GM19463 (cell line): Measurements from ENCODE around the gene MALRD1.

ENCODE experiments used
- ATAC-seq: cut with Tn5 transposase; IDR thresholded peaks from one replicate; pipeline ENCODE4 v1.9.1; 2021; ENCODE audit warnings: mild to moderate bottlenecking, moderate library complexity; ENCODE audit not compliant: unreplicated experiment

MALRD1 gene

DNA sequence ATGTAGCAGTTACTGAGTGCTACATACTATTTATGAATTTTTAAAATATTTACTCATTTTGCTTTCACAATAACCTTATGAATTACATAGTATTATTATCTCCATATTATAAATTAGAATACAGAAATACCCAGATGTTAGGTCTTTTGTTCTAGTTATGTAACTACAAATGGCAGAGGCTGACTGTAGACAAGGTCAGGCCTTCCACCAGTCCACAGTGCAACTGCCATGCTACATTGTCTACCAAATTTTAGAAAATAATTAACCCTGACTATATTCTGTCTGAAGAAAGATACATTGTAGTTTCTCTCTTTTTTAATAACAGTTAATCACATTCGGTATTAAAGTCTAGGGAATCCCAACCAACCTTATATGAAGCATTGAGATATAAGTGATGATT lies 280.9 kb downstream of the MALRD1 start:
- ATAC-seq: no peak

DNA sequence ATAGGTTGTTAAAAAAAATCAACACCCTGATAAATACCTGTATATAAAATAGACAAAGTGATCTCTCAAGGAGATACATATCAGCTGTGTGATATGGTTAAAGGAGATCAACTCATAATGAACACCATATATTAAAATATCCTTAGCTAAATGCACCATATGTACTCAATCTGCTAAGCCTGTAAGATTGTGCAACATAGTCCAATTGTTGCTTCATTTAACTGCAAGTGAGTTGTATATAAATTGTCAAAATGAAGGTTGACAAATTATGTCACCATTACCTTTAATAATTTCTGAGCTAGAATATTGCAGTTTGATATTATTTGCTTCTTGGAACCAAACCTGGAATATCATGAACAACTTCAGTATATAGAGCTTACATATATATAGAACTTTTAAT lies 283.7 kb downstream of the MALRD1 start:
- no peak for ATAC-seq

DNA sequence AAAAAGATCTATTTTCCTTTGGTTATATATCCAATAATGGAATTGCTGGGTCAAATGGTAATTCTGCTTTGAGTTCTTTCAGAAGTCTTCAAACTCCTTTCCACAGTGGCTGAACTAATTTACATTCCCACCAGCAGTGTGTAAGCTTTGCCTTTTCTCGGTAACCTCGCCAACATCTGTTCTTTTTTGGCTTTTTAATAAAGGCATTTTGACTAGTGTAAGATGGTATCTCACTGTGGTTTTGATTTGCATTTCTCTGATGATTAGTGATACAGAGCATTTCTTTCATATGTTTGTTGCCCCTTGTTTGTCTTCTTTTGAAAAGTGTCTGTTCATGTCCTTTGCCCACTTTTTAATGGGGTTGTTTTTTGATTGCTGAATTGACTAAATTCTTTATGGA lies 285.0 kb downstream of the MALRD1 start:
- no peak for ATAC-seq

DNA sequence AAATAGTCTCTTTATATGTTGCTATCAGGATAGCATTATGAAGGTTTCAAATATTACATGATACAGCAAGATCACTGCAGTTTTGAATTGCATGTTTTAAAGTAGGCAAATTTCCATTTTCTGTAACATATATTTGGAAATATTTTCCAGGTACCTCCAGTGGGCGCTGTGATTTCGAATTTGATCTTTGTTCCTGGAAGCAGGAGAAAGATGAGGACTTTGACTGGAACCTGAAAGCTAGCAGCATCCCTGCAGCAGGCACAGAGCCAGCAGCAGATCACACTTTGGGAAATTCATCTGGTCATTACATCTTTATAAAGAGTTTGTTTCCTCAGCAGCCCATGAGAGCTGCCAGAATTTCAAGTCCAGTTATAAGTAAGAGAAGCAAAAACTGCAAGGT lies 299.0 kb downstream of the MALRD1 start:
- ATAC-seq: no peak

DNA sequence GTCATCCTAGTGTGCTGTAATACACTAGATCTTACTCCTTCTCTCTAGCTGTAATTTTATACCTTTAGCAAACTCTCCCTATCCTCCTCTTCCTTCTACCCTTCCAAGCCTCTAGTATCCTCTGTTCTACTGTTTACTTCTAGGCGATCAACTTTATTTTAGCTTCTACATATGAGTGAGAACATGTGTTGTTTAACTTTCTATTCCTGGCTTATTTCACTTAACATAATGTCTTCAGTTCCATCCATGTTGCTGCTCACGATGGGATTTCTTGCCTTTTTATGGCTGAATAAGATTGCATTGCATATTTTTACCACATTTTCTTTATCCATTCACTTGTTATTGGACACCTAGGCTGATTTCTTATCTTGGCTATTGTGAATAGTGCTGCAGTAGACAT lies 318.6 kb downstream of the MALRD1 start:
- no peak for ATAC-seq

DNA sequence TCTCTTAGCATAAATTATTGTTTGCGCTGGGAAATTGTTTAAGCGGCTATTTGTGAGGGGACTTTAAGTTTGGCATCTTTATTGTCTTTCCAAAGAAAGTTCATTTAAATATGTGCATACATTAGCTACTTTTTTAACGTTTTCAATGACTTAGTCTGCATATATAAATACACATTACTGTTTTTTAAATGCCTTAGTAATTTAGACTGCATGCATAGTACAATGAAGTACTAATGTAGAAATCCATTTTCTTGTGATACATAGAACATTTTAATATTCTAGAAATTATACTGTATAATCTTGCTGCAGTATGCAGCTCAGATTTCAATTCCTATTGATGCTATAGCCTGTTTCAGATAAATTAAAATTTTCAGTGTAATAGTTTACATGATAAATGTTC lies 325.4 kb downstream of the MALRD1 start:
- no peak for ATAC-seq

DNA sequence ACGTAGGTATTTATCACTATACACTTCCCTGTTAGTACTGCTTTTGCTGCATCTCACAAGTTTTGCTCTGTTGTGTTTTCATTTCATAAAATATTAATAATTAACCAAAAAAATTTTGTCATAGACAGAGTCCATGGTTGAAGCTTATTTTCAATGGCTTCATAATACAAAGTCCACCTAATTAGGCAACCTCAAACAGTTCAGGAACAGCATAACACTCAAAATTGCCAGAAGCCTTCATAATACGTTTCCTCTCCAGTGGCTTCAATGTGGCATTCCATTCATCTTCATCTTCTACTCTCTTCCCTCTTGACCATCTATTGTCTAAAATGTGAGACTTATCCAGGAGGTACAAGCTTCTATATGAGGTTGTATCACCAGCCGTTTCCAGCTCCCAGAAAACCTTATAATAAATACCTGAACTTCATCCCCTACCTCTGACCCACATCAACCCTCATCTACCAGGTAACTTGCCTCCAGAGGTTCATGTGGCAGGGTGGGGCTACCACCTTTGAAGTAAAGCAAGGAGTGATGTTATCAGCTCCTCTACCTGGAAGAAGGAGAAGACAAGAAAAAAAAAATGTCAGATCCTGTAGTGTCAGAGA lies 337.3 kb downstream of the MALRD1 start:
- ATAC-seq: no peak

DNA sequence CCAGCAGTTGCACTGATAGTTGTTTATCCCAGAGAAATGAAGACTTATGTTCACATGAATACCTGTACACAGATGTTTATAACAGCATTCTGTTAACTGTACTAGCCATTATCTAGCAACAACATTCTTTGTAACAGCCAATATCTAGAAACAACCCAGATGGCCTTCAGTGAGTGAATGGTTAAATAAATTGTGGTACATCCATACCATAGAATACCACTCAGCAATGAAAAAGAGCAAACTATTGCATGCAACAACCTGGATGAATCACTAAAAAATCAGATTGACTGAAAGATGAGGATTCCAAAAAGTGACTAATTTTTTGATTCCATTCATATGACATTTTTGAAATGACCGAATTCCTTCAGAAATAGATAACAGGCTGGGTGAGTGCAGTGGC lies 360.3 kb downstream of the MALRD1 start:
- no peak for ATAC-seq

DNA sequence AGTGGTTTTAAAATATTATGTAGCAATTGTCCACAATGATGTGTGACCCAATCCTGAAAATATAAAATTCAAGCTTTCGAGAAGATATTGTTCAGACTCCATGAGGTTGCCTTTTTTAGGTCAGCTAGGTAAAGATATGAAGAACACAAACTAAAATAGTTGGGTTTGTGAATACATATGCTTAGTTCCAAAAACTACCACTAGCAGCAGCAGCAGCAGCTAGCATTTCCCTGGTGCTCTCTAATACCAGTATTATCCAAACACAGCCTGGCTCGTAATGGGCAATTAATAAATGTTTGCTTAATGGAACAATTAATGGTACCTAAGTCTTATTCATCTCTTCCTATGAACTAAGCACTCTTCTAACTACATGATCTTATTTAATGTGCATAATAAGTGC lies 362.5 kb downstream of the MALRD1 start:
- no peak for ATAC-seq

DNA sequence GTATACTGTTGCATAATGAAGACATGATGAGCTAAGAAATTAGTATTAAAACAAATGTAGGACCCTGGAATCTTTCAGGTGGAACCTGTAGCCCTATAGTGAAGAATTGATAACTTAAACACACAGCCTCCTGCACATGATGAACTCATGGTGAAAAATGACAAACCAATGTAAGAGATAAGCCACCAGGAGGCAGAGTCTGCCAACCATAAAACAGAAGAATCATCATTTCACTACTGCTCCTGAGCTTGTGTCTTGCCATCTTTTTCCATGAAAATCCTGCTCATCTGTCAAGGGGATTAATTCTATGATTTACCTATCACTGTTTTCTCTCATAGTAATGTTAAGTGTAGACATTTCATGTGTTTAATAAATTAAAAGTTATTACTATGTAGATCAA lies 363.9 kb downstream of the MALRD1 start:
- no peak for ATAC-seq

DNA sequence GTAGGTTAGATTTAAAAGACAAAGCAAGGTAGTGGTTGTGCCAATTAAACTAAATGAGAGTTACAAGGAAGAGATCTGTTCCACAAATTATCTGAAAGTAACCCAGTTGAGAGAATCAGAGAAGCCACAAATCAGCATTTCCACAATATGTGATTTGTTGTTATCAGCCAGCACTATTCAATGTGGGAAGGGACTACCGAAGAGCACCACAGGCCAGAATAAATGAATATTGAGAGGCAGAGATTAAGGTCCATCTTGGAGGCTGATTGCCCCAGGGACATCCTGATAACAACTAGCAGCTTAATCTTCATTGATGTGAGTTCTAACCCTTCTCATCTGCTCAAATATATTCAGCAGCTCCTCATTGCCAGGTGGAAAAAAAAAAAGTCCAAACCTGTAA lies 367.6 kb downstream of the MALRD1 start:
- ATAC-seq: no peak

DNA sequence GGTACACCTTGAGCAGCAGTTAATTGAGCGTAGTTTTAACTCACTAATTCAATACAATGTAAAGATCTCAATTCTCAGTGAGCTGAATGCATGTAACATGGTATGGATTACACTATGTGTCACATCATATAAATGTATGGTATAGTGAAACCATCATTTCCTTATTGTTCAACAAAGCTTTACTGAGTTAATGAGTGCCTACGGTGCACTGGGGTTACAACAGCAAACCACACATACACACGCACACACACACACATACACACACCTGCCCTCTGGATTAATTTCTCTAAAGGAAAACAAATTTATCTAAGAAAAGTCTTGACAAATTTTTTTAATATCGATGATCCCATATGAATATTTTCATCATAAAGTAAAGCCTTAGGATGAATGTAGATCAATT lies 369.1 kb downstream of the MALRD1 start:
- ATAC-seq: no peak

DNA sequence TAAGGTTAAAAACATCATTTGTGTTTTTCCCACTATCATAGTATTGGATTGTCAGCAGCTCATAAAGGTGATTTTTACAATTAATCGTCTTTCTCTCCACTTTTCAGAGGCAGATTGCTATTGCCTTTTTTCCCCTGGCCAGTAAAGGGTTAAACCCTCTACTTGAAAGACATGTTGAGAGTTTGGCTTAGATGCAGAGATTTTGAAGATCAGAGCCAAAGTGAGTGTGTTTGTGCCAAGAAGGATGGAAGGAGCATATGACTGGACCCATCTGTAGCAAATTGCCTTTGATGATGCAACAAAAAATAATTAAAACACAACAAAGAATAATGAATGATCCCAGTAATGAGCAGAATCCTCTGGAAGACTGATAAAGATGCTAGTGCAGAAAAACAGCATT lies 373.1 kb downstream of the MALRD1 start:
- no peak for ATAC-seq

DNA sequence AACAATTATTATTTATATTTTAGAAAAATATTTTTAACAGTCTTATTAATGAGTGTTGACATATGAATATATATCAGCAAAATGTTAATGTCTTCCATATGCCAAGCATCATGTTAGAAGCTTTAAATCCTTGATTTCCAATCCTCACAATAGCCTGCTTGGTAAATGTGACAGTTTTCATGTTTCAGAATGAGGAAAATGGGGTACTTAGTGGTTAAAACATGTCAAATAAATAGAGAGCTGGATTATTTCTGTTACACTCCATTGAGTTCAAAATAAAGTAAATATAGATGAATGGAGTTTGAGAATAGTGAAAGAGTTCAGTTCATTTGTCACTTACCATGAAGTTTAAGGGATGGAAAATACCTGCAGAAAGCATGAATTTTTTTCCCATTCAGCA lies 377.4 kb downstream of the MALRD1 start:
- no peak for ATAC-seq

DNA sequence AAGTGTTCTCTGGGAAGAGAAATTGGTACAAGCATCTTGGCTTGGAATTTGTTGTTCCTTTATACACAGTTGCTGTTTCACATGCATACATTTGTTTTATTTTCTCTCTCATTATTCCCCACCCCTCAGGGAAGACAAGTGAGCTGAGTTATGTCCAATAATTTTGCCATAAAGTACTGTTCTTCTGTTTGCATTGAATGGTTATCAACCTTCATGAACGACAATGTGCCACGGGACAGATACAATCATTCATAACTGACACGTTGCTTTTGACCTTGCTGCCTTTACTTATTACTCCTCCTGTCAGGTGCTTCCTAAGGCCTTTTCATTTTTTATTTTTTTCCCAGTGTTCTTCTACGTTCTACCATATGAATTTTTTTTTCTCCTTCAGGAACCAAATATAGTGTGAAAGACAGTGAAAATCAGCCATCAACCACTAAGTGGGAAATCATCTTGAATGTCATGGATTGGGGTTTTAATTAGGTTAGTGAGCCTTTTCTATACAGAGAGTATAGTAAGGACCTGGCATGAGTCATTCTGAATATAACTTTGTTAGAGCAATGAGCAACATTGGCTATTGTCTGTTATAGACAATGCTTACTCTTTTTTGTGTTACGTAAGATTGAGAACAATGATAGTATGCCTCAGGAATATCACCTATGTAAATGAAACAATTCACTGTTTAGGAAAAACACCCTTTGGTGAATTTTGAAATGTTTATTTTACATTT lies 383.2 kb downstream of the MALRD1 start:
- ATAC-seq: no peak

DNA sequence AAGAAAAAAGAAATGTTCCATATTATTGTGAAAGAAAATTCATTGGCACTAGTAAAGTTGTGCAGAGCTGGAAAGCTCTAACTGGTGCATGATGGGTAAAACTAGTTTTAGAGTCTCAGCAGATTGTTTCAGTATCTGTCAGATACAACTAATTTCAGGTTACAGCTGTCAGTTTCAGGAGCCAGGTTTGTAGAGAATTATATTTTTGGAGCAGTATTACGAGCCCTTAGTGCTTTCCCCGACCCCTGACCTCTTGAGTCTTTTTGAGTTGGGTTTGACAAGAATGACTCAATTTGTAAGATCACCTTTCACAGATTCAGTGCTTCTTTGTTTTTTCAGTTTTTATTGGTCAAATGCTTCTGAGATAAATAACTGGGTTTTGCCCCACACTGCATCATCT lies 401.3 kb downstream of the MALRD1 start:
- ATAC-seq: peak; percentile 45

DNA sequence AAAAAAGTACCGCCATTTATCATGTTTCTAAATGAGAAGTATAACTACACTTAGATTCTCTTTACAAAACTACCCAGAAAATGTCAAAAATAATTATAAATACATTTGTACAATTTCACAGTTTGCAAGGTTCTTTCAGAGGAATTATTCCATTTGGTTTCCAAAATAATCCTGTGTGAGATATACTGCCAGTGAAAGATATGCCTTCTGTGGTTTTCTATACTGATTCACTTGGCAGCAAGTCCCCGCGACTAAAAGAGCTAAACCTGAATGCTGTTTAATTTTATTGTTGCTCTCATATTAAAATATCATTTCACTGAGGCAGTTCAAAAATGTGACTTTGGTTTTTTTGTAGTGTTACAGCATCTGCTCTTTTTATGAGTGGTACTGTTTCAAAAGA lies 402.8 kb downstream of the MALRD1 start:
- ATAC-seq: no peak

DNA sequence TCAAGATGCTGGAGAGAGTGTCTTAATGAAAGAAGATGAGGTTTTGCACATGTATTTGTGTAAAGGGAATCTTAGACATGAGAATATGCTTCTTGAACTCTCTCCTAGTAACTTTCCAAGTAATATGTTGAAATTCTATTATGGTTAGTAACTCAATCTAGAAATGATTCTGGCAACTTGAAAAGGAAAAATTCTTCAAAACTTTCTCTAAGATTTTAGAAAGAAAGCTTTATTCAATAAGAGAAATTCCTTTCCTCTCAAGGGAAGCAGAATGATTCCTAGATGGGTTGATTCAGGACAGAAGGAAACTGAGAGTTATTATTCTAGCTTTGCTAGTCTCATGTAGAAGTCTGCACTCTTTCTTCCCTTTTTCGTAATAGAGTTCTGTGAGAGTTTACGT lies 403.3 kb downstream of the MALRD1 start:
- no peak for ATAC-seq

DNA sequence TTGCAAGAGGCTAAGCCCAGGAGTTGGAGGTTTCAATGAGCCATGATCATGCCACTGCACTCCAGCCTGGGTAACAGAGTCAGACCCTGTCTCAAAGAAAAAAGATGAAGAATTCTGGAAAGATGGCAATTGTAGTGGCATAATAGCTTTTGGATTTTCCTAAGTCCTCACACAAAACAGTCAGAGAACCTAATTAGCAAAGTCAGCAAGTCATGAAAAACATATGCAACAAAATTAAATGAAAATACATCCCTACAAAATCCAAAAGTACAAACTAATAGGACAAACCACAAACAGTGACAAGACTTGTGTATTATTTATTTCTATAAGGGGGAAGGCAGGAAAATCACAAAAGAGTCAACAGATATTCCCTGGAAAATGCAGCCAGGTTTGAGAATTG lies 405.4 kb downstream of the MALRD1 start:
- ATAC-seq: no peak

DNA sequence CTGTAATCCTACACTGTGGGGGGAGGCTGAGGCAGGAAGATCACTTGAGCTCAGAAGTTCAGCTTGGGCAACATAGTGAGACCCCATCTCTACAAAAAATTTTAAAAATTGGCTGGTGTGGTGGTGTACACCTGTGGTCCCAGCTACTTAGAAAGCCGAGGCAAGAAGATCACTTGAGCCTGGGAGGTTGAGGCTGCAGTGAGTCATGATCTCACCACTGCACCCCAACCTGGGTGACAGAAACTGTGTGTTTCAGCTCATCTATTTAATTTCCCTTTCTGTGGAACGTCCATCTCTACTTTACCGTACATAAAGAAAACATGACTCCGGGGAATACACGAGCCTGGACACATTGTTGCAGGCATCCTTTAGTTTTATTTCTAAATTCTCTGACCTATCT lies 413.0 kb downstream of the MALRD1 start:
- ATAC-seq: no peak

DNA sequence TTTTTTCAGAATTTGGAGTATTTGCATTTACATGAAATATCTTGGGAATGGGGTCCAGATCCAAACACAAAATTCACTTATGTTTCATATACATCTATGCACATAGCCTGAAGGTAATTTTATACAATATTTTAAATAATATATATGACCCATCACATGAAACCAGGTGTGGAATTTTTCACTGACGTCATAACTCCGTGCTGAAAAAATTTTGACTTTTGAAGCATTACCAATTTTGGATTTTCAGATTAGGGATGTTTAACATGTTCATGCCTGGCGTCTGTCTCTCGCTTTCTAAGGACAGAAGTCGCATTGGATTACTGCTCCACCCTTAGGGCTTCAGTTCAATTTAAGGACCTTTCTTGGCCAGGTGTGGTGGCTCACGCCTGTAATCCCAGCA lies 418.1 kb downstream of the MALRD1 start:
- ATAC-seq: no peak

DNA sequence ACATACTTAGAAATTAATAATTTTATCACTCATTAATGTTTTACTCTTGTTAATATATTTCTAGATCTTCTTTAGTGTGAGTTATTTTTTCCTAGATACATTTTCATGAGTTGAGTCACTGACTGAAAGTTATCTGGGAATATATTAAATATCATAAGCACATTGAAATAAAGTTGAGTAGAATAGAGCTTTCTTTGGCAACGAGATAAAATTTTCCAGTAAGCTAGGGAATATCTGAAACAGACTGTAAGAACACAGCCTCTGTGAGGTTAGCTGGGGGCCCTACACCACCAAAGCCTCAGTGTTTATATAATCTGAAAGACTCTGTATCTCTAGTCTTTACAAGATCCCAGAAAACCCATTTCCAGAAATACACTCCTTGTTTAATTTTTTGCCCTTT lies 419.8 kb downstream of the MALRD1 start:
- no peak for ATAC-seq

DNA sequence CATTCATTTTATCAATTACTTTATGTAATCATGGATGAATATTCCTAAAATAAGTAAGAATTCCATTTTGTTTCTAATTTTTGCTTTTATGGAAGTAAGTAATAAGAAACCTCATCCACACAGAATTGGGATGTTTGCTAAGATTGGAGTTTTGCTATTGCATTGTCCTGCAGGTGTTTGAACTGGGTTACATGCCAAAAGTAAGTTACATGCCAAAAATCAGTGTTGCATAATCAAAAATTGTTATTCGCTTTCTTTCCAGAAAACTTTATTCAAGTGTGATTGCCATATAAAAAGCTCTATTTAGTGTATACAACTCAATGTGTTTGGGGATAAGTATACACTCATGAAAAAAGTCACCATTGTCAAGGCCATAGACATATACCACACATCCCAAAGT lies 420.9 kb downstream of the MALRD1 start:
- ATAC-seq: no peak
